EL (cell line): ENCODE measurements around the gene DCAF4.

Experiments used
- DNase-seq: peaks from one replicate; pipeline ENCODE4 v3.0.0-alpha.2; 2016

The DCAF4 gene, protein sequence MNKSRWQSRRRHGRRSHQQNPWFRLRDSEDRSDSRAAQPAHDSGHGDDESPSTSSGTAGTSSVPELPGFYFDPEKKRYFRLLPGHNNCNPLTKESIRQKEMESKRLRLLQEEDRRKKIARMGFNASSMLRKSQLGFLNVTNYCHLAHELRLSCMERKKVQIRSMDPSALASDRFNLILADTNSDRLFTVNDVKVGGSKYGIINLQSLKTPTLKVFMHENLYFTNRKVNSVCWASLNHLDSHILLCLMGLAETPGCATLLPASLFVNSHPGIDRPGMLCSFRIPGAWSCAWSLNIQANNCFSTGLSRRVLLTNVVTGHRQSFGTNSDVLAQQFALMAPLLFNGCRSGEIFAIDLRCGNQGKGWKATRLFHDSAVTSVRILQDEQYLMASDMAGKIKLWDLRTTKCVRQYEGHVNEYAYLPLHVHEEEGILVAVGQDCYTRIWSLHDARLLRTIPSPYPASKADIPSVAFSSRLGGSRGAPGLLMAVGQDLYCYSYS

DNA sequence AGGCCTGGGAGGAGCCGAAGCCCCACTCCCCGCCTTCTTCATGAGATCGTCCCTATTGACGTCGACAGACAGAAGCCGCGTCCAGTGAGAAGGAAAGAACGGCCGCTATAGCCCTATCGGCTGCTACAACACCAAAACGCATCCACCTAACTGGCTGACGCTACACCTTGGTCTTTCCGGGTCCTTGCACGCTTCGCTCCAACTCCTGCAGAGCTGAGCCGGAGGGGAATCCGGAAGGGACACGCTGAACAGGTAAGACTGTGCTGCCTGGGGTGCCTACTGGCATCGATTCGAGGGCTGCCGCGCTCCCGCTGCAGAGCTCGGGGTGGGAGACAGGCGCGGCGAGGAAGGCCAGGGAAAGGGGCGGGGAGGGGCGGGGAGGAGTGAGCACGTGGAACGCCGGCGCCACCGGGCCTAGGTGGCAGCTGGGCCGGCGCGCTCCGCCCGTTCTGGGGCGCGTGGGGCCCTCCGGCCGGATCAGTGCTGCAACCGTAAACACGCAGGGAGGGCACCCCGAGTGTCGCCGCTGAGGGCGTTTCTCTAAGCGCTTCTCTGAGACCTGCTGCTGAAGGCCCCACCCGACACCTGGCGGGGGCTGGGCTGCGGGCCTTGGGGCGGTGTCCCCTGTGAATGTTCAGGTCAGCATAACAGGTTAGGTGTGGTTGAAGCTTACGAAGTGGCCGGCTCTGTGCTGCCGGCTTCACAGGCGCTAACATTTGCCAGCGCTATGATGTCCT, at the start of gene DCAF4:
DCAF4 (plus strand) TSS at position 173 of the 737 bp plus-strand sequence. CDS start 11,515 bp downstream, outside the sequence.
- peak; percentile 99 for DNase-seq

DNA sequence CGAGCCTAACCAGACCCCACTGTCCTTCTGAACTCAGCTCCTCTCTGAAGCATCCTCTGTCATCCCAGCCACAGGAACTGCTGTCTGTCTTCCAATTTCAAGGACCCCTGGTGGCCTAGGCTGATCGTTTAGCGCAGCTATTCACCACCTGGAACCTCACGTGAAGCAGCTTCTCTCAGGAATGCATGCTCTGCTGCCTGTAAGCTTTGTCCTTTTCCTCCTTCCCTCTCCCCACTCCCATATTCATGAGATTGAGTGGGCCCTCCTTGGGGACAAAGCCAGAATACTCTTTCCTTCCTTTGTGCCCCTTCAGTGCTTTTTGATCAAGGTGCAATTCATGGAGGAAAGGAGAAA, 49.6 kb upstream of the DCAF4 start:
- no peak for DNase-seq

DNA sequence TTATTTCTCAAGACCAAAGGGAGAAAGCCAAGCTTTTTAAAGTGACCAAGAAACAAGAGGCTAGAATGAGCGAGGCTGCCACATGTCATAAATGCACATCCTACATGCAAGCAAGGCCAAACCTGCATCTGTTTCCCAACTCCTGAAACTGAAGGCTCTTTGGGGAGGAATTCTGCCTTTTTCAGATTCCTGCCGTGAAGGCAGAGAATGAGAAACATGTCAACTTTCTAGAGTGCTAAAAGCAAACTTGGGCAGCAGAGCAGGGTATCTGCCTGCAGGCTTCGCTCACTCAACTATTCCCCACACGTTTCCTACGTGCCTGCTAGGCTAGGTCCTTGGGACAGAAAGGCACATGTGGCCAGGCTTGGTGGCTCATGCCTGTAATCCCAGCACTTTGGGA, 47.5 kb upstream of the DCAF4 start:
- no peak for DNase-seq

DNA sequence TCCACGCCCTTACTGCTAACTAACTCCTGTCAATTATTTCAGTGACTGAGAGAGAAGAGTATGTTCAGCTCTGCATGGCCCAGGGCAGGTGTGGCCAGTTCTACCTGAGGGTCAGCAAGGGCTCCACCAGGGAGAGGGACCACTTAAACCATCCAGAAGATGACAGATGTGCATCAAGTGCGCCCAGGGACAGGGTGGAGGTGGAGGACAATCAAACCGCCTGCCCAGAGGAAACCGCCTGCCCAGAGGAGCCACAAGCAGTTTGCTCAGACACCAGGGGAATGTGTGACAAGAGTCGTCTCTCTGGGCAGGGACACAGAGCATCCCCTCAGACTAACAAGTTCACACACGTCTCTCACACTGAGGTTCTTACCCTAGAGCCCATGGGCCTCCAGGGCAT, 46.8 kb upstream of the DCAF4 start:
- no peak for DNase-seq

DNA sequence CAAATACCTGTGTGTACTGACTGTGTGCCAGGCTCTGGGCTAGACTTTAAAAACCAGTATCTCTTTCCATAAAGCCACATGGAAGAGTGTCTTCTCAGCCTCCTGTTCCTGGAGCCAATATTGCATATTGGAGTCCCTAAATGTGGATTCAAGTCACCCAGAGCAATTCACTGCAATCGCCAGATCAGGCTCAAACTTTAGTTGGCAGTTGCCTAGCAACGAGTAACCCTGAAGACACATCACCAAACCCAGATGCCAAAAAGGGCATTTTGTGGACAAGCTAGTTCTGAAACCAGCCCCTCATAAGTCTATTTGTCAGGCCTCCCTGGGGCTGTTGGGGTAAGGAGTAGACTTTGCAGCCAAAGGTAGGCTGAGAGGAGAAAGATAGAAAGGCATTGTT, 46.1 kb upstream of the DCAF4 start:
- no peak for DNase-seq

DNA sequence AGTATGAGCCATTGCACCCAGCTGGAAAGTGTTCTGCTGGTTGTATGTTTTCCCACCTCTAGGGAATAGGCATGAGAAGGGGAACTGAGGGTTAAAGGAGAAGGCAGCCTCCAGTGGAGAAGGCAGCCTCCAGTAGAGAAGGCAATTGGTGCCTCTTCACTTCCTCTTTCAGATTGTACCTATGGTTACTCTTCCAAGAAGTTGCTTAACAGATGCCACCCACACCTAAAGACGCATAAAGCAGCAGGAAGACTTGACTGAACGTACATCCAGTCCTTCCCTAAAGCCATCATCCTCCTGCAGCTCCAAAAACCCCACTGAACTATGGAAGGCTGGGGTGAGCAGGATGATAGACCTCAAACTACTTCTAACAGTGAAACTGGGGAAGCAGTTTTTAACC, 45.4 kb upstream of the DCAF4 start:
- DNase-seq = no peak

DNA sequence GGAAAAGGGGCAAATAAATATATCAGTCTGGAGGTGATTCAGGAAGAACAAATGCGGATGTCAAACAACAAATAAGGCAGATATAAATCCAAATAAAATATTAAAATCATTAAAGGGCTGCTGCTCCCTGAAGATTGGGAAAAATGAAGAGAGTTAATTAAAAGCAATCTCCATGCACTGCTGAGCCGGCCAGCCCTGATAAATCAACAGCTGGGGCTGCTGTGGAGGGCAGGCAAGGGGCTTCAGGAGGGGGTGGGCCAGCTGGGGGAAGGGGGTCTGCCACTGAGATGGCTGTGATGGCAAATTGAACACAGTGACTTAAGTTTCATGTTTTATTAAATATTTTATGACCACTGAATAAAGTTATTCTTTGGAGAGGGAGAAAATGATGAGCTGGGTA, 44.7 kb upstream of the DCAF4 start:
- DNase-seq = no peak

DNA sequence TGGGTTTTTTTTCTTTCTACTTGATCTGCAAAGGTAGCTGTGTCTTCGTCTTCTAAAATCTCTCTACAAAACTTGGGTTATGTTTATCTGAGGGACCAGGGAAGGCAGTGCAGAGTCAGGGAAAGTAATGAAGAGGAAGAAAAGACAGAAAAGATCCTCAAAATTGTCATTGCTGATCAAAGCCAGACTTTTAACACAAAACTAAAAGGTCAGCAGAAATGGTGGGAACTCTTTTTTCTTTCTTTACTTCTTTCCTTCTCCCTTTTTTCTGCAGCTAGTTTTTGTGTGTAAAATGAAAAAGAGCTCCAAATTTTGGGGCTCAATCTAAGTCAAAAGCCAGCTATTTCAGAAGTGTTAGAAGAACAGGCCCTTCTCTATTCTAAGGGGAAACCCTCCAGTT, 44.2 kb upstream of the DCAF4 start:
- DNase-seq = no peak

DNA sequence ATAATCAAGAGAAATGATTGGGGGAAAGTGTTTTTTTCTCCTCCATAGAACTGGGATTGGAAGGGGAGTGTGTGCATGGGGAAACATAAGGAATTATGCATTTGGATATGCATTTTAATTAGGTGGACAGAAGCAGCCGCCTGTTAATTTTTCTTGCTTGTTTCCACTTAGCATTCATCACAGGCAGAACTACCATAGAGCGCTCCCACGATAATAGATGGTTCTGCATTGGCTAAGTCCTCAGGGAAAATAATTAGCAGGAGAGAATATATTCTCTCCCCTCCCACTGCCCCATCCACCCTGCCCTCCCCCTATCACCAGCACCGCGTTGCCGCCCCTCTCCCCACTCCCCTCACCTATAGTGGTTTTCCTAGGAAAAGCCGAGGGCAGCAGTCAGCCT, 43.8 kb upstream of the DCAF4 start:
- DNase-seq = no peak

DNA sequence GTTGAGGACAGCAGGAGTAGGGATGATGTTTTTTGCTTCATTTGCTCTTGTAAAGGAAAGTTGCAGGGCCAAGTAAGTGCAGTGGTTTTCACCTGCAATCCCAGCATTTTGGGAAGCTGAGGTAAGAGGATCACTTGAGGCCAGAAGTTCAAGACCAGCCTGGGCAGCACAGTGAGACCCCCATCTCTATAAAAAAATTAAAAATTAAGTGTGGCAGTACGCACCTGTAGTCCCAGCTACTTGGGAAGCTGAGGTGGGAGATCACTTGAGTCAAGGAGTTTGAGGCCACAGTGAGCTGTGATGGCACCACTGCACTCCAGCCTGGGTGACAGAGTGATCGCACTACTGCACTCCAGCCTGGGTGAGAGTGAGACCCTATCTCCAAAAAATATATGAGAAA, 43.2 kb upstream of the DCAF4 start:
- DNase-seq = no peak

DNA sequence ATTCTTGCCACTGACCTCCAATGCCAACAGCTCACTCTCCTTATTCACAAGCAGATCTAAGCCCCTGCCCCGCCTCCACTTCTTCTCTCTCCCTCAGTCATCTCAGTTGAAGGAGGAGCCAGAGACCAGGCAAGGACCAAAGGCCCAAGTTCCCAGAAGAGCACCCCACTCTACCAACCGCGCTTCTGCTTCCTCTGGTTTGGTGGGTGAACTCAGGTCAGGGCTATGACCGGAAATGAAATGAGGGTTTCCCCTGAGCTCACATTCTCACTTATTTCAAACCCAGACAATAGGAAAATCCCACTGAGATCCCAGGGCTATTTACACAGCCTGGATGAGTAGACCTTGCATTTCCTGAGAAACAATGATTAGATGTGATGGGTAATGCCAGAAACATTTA, 42.3 kb upstream of the DCAF4 start:
- peak; percentile 60 for DNase-seq

DNA sequence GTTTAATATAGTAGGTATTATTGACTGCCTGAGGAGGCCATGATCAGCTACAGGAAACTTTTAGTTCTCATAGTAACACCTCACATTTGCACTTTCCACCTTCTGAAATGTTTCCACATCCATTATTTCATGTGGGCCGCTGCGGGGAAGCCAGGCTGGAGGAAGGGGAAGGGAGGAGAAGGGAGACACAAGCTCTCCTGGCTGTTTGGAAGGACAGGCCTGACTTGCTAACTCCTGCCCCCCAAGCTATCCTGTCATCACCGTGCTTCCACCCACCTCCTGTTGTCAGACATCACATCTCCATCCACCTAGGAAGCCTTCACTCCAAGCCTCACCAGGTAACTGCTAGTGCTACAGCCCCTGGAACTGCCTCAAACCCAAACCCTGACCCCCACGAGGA, 41.9 kb upstream of the DCAF4 start:
- DNase-seq = no peak

DNA sequence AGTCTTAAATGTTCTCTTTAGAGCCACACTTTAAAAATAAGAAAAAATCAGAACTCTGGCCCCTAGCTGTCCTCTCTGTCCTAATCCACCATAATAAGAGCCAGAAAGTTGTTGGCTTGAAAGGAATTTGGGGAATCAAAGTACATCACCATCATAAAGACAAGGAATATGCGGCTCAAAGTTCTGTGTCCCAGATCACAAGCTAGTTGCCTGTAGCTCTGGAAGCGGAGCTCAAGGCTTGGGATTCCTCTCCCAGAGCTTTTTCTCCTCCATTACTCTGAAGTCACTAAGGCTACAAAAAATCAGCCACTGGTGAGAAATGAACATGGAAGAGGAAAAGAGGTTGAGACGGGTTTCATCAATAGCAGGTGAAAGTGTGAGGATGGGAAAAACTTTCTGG, 38.8 kb upstream of the DCAF4 start:
- no peak for DNase-seq

DNA sequence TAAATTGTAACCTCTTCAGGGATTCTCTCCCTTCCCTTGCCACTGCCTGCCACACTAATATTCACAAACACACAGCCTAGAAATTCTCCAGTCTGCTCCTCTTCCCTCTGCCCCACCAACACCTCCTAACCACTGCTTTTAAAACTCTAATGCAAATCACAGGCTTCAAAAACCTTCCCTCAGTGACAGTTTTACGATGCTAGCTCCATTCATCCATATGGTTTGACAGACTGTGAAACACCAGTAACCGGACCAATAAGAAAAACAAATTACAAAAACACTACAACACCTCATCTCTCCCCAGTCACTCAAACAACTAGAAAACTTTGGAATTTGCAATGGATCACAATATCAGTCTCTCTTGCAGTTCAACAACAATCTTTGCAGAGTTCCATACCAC, 38.1 kb upstream of the DCAF4 start:
- no peak for DNase-seq

DNA sequence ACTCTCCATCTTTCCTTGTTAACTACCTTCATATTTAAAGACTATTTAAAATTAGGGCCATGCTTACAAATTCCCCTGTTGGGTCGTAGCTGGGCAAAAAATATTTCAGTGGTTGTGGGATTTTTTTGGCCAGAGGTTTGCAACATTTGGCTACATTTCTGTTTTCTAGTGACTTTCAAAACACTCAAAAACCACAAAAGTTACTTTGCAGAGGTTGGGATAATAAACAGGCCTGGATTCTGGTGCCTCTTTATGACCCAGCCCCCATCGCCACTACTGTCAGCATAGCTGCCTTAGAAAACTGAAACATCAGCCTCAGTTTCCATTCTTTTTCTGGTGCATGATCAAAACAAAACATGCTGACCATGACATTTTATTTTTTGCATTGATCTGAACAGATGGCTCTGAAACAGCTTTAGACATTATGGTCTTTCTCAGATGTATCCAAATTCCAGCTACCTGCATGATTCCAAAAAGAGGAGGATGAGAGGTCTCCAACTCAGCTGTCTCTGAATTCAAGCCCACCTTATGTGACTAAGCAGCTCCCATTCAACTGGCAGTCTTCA, 37.5 kb upstream of the DCAF4 start:
- peak; percentile 23 for DNase-seq

DNA sequence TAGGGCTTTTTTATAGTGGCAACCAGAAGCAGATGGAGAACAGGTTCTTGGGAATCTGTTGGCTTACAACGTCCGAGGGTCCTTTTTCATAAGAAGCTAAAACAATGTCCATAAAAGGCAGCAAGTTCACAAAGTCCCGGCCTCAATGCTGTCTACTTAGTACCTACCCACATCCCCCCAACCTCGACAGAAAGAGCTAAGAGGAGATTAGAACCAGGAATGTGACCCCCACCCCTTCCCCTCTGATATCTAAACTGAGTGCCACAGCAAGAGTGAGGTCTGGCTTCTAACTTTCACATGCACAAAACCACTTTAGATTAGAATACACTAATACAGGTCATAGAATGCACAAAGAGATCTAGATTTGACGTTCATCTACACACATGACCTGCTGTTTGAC, 36.9 kb upstream of the DCAF4 start:
- no peak for DNase-seq

DNA sequence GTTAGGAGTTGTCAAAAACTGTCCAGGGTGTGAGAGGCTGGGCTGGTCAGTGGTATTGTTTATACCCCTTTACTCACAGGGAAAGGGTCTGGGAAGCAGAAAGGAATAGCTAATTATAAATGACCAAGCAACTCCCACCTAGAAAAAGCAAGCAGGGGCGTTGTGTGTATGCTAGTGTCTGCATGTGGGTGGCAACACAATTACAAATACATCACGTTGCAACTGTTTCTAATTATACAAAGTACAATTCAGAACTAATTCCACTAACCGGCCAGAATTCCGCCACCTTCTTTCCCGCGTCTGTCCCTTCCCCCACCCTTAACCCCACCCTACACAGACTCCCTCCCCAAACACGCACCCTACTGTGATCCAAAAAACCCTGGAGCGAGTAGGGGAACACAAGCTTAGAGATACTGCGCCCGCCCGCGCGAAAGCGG, 34.6 kb upstream of the DCAF4 start:
- peak; percentile 50 for DNase-seq

DNA sequence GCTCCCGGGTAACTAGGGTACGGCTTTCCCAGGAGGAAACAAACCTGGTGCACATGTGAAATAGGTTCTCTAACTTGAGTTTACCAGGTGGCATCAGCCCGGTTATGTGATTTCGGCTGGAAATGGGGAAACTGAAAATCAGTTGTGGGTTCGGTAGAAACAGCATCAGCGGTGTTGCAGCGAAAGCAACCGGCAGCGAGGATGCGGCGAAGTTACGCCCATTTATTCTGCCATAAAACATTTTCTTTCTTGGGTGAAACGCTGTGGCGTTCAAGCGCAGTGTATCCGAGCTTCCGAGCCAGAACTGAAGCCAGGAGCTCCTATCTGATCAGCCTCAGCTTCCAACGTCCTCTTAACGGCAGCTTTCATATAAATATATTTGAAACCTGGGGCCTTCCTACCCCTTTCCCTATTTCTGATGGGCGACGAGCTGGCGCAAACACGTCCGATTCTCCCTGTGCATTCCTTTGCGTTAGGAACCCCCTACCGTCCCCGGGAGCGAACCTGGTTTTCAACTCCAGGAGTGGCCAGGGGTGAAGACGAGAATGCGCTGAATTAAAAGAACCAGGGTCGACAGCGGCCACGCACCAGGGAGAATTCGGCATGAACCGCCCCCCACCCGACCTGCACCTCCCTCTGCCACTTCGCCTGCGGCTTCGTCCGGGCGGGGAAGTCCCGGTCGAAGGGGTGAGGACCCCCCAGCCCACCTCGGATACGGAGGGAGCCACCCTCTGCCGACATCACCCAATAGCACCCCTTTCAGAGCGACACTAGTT, 34.0 kb upstream of the DCAF4 start:
- peak; percentile 59 for DNase-seq

DNA sequence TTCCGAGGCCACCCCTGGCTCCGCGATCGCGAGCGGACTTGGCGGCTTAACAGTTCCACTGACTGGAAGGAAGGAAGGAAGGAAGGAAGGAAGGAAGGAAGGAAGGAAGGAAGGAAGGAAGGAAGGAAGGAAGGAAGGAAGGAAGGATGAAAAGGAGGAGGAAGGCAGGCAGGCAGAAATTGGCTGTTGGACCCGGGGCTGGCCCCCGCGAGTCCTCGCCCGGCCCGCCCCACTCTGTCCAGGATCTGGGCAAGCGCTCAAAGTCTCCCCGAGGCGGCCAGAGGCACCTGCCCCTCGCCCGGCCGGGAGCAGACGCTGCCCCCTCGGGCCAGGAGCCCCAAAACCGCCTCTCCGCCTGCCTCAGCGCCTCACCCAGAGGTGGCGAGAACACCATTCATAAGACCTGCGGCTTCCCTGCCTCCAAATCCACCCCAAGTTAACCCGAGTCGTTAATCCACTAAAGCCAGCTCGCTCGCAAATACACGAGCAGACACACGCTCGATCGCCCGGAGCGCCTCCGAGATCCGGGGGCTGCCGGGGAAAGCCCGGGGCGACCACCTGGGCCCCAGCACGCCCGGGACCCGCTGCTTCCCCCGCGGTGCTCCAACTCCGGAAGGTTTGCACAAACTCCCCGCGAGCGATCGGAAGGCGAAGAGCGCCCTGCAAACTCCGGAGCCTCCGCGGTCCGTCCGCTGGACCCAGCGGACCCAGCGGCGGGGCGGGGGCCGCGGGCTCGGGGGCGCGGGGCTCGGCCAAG, 33.2 kb upstream of the DCAF4 start:
- peak; percentile 38 for DNase-seq

DNA sequence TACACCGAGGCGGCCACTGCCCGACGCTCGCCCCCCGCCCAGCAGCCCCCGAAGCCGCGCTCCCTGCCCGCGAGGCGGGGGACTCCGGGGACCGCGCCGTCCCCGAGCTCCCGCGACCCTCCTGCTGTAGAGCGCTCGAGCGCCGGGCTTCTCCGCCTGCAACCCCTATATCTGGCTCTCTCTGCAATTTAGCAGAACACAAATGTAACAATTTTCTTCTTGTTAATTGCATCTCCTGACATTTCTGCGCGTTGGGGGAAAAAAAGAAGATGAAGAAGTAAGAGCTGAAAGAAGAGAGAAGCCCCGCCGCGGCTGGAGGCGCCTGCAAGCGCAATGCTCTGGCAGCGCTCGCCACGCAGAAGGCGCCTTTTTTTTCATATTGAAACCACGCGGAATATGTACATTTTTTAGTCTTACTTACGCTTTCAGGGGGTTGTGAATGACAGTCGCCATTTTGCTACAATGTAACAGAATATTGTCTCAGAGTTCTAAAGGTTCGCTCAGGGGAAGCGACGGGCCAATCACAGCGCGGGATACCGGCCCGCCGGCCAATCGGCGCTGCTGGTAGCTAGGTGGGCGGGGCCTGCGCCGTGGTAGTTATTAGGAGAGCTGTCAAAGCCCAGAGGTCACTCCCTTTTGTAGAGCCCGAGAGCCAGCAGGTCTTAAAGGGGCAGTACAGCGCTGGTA, 32.5 kb upstream of the DCAF4 start, which contains the start of gene DPF3:
DPF3 (minus strand) TSS at position 466 of the 687 bp plus-strand sequence; CDS start at position 453, 13 bp downstream.
- peak; percentile 98 for DNase-seq

DNA sequence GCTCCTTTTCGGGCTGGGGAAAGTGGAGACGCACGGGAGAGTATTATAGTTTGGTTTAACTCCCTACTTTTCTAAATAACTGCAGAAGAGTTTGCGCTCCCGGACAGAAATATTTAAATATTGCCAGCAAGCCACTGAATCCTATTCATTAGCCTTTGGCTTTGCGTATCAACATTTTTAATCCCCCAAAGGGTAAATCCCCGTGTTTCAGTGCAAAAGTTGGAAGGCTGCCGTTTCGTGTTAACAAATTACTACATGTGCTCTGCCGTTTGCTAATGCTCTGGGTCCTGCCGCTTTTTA, 32.0 kb upstream of the DCAF4 start:
- DNase-seq = no peak
